NCI-H146 (cell line): ENCODE data around the gene DDX53.

Experiments used
- DNase-seq: peaks from one replicate; lab custom pipeline; 2025; lab: John Stamatoyannopoulos, UW

Gene DDX53

DNA sequence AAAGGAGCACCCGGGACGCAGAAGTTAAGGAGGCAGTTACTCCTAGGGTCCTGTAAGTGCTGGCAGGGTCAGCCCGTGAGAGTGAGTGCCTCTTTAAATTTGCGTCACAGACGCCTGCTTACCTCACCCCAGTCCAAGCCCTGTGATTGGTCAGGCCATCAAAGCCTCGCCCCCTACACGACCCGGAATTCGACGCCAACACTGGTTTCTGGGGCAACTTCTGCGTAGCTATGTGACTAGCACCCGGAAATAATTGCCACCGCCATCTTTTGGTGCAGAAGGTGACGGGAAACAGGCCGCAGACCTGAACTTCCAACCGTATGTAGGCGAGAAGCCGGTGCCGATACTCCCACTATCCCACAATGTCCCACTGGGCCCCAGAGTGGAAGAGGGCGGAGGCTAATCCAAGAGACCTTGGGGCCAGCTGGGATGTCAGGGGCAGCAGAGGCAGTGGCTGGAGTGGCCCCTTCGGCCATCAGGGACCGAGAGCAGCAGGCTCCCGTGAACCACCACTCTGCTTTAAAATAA lies at the start of gene DDX53:
TSS of gene DDX53 (plus strand) at position 265 of the 528 bp plus-strand sequence. CDS start at position 363, 98 bp downstream.
- DNase-seq = no peak

DNA sequence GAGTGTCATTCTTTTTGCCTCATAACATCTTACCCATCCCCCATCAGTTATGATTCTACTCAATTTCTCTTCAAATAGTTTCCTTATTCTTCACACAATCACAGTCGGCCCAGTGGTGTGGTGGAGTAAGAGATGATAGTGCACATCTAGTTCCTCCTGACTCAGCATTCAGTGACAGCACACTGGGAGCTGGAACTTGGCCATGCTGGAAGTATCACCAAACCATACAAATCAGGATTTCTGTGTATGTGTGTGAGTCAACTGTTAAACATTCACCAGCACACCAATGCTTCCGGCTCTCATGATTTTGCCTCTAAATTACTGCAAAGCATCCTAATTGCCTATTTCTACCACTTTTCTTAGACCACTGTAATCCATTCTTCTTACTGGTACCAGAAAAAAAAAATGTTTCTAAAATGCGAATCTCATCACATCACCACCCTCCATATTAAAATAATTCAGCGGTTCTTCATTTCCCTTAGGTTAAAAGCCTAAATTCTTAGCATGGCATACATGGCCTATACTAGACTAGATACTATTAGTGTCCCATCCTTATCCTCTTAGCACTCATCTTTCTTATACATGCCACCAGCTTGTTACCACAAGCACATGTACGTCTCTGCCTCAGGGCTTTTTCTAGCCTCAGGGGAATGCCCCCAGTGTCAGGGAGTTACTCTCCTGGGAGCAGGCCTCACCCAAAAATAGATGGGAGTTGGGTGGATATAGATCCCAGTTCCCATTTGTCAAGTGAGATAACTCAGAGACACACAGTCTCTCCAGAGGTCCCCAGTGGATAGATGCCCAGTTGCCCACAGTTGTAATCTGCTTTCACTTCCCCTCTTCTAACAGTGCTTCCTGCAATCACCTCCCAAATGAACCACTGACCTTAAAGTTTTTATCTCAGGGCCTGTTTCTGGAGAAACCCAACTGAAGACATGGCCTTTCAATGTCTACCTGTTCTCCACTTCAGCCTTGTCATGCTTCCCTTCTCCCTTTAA lies 49.2 kb upstream of the DDX53 start:
- no peak for DNase-seq

GRCh38 chrX:22952010-22952409 lies 47.8 kb upstream of the DDX53 start:
- no peak for DNase-seq

DNA sequence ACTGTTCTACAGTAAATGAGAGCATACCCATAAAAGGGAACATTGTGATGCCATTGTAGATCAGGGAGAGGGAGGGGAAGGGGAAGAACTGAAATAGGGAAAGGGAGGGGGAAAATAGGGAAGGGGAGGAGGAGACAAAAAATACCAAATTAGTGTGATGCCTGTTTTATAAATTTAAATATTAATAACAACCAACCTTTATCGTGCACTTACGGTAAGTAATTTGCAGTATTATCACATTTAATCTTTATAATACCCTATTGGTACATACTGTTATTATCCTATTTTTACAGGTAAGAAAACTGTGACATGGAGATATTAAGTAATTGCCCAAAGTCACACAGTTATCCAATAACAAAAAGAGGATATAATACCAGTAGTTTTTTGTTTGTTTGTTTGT lies 41.5 kb upstream of the DDX53 start:
- DNase-seq = no peak

DNA sequence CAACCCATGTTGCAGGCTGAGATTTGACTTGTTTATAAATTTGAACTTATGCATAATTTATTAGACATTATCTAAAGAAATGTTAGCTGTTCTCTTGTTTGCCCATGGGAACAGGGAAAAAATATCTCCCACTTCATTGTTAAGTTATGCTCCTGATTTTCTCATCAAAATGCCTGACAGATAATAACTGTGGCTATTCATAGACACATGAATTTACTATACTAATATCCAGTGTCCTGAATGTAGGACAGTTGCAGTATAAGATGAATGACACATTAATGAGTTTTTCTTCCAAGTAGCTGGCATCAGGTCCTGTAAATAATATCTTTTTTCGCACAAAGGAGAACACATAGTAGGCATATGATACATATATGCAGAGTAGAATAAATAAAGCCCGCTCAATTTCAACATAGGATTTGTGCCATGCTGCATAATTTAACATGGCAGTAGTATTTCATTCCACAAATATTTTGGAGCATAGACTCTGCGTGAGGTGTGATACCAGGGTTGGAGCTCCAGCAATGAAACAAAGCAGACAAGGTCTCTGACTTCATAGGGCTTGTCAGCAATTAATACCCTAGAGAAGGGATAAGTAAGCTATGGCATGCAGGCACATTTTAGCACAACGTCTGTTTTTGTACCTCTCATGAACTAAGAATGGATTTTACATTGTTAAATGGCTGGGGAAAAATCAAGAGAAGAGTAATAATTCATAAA lies 40.4 kb upstream of the DDX53 start:
- DNase-seq = no peak

GRCh38 chrX:22963196-22963595 lies 36.6 kb upstream of the DDX53 start:
- DNase-seq = no peak

- DNase-seq = no peak
These were observed 31.3 kb upstream of the DDX53 start for GRCh38 chrX:22968494-22968893.

- DNase-seq = no peak
These were observed 30.3 kb upstream of the DDX53 start for GRCh38 chrX:22969411-22969810.

DNA sequence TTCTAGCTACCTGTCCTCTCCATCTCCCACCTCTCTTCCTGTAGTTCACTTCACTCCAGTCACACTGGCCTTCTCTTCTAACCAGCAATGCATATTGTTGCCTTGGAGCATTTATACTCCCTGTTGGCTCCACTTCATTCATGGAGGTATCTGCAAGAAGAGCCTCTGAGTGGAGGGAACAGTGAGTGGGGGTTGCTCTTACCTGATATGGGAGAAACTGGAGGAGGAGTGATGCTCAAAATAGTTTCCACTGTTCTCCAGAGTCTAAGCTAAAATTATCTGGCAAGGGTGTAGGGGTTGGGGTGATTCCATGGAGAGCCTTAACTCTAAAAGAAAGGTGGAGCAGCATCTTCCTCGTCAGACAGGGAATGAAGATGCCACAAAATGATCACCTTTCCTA lies 28.9 kb upstream of the DDX53 start:
- DNase-seq = no peak

- no peak for DNase-seq
These were observed 25.1 kb upstream of the DDX53 start for GRCh38 chrX:22974616-22975015.

DNA sequence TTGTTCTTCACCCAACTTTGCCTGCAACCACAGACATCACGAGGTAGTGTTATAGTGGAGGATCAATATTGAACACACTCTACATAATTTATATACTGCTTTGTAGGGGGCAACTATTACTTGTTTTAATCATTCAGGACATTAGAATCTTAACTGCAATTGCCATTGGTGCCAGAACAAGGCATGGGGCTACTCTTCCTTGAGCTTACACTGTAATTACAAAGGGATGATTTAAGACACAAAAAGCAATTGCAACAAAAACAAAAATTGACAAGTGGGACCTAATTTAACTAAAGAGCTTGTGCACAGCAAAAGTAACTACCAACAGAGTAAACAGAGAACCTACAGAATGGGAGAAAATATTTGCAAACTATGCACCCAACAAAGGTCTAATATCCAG lies 24.0 kb upstream of the DDX53 start:
- DNase-seq = peak; percentile 5

DNA sequence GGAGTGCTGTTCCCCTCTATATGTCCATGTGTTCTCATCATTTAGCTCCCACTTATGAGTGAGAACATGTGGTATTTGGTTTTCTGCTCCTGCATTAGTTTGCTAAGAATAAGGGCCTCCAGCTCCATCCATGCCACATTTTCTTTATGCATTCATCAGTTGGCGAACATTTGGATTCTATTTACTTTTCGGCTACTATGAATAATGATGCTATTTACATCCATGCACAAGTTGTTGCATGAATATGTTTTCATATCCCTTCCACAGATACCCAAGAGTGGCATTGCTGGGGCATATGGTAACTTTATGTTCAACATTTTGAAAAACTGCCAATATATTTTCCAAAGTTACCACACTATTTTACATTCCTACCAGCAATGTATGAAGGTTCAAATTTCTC lies 13.8 kb upstream of the DDX53 start:
- DNase-seq = no peak

DNA sequence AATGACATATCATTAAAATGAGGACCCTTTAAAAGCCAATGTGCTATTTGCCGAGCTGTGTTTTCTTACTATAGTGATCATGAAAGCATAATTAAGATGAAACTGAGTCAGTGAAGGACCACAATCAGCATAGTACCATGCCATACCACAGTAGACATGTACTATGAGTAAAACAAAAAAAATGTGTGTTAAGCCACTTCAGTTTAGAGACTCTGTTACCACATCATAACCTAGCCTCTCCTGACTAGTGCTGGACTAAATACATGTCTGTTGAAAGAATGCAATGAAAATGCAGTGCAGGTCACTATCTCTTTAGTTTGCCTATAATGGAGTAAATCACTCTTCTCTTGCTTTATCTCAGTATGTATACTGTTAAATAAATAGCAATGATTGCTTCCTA lies 12.3 kb upstream of the DDX53 start:
- DNase-seq = no peak

DNA sequence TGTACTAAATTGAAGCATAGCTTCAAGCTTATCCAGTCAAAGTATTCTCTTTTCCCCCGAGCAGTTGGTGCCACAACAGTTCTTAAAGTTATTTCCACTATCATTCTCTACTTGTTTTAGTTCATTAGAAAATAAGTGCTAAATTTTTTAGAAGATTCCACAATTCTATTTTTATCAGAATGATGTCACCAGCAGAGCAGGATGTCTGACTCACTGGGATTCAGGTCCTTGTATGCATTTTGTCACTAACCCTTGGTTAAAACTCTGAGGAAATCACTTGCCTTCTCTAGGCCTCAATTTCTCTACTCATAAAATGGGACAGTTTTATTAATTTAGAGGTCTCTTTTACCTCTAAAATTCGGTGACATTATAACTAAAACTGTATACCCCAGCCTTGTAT lies 3.4 kb downstream of the DDX53 start:
- no peak for DNase-seq

- DNase-seq = no peak
These were observed 8.8 kb downstream of the DDX53 start for GRCh38 chrX:23008431-23009099.

DNA sequence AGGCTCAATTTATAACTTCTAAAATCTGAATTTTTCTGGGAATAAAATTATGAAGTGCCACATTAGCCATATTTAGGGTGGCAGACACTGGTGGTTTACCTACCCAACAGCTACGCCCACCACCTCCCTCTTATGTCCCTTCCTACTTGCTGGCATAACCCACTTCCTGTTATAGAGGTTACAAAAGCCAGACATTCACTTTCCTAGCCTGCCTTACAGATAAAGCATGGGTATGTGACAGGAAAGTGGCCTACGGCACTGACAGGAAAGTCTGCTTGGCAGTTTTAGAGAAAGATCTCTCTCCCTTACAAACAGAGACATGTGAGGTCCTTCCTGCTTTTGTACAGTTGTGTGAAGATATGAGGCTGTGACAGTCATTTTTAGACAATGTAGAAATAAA lies 12.4 kb downstream of the DDX53 start:
- DNase-seq = no peak

DNA sequence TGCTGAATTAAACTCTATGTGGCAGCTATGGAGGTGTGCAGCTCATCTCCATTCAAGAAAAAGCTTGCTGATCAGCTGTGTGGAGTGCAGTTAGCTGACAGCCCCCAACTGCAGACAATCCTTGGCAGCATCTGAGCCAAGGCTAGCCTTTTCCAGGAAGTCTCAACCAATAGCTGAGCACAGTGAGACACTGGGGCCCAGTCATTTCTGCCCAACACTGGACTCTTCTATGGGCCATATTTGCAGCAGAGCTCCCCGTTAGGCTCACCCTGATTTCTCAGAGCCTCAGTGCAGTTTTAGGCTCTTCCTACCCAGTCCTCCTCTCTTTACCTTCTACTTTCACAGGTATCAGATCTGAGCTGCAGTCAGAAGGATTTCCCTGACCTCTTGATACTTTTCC lies 12.9 kb downstream of the DDX53 start:
- DNase-seq = no peak

GRCh38 chrX:23013366-23013765 lies 13.6 kb downstream of the DDX53 start:
- DNase-seq = no peak

- no peak for DNase-seq
These were observed 31.8 kb downstream of the DDX53 start for GRCh38 chrX:23031600-23031999.

GRCh38 chrX:23035493-23035892 lies 35.7 kb downstream of the DDX53 start:
- DNase-seq = no peak

DNA sequence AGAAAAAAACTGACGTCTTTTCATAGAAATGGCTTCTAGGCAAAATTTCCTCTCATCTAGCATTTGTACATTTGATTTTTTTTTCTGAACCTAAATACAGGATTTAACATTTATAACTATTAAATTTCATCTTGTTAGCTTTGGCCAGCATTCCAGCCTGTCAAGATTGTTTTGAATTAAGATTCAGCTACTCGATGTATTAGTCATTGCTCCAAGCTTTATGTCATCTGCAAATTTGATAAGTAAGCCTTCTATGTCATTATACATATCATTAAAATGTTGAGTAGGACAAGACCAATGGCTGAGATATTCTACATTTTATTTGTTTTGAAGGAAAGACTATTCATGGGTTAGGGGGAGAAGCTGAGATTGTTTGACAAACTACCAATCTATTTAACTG lies 46.7 kb downstream of the DDX53 start:
- no peak for DNase-seq

GRCh38 chrX:23048806-23049573 lies 49.2 kb downstream of the DDX53 start:
- no peak for DNase-seq
